HT-29 (cell line): ENCODE data around the gene ZBTB7C. TPM values are rescaled to one million over a fixed set of nuclear protein-coding genes. Genes with fewer than 3 reads are reported as not detected.

ENCODE experiments used
- small RNA-seq: library from RNA; depleted of rRNA; stranded (forward); fragments of <200 nt; gene quantifications from one replicate; pipeline ENCODE3, GENCODE V24; 2014
- total RNA-seq: library from RNA; depleted of rRNA; stranded (reverse); fragments of >200 nt; shearing (Covaris generic); gene quantifications from 2 replicates; pipeline ENCODE4 v1.2.3, GENCODE V29; 2014; rRNA removed

The ZBTB7C gene
- total RNA-seq, 1 experiment from 2014 or later: 15.1 TPM

Small RNAs within 50 kb of the gene (small RNA-seq; reads per million reads assigned to genes)
- not detected for gene RNU6-708P

Other genes starting within 250 kb of the ZBTB7C start
- gene CTIF, start 129.6 kb upstream of the ZBTB7C start, total RNA-seq: 8.3 and 10.4 TPM in 2 replicates